Renal pelvis (tissue), 4 donors: Measurements from ENCODE around the gene XIRP2. TPM values are rescaled to one million over a fixed set of nuclear protein-coding genes. Genes with fewer than 3 reads are reported as not detected.

Experiments used
- DNase-seq: peaks from one replicate; pipeline ENCODE4 v3.0.0-alpha.2; 2013
- polyA plus RNA-seq, 3 donors: library from polyadenylated mRNA; unstranded; fragments of 120-200 nt; gene quantifications; one replicate each; pipeline ENCODE4 v1.2.1, GENCODE V29; 2013; ENCODE audit not compliant: insufficient read length in 3 of 3

Gene XIRP2
- polyA plus RNA-seq, 3 donors: 0.12 to 0.20 TPM; not detected in 1

GRCh38 chr2:166926657-166927056, 38.4 kb downstream of the XIRP2 start:
- DNase-seq: no peak

GRCh38 chr2:166932032-166932431, 43.8 kb downstream of the XIRP2 start:
- no peak for DNase-seq

GRCh38 chr2:166934817-166935216, 46.5 kb downstream of the XIRP2 start:
- no peak for DNase-seq

- no peak for DNase-seq
Observed at GRCh38 chr2:166942377-166942776, 54.1 kb downstream of the XIRP2 start.

GRCh38 chr2:166944909-166945308, 56.6 kb downstream of the XIRP2 start:
- no peak for DNase-seq

GRCh38 chr2:166957686-166958085, 69.4 kb downstream of the XIRP2 start:
- DNase-seq: peak; percentile 14

- DNase-seq: peak; percentile 8
Observed at GRCh38 chr2:166958986-166959481, 70.8 kb downstream of the XIRP2 start.

- DNase-seq: no peak
Observed at GRCh38 chr2:166959556-166959955, 71.3 kb downstream of the XIRP2 start.

- no peak for DNase-seq
Observed at GRCh38 chr2:166960702-166961270, 72.5 kb downstream of the XIRP2 start.

- DNase-seq: no peak
Observed at GRCh38 chr2:166961933-166962332, 73.7 kb downstream of the XIRP2 start.

- DNase-seq: no peak
Observed at GRCh38 chr2:166969486-166969885, 81.2 kb downstream of the XIRP2 start.

GRCh38 chr2:166972002-166972401, 83.7 kb downstream of the XIRP2 start:
- DNase-seq: no peak

GRCh38 chr2:166972418-166972817, 84.1 kb downstream of the XIRP2 start:
- no peak for DNase-seq

GRCh38 chr2:166984188-166984587, 95.9 kb downstream of the XIRP2 start:
- no peak for DNase-seq

- no peak for DNase-seq
Observed at GRCh38 chr2:166984797-166985196, 96.5 kb downstream of the XIRP2 start.

GRCh38 chr2:166994588-166995336, 106.5 kb downstream of the XIRP2 start:
- DNase-seq: no peak

GRCh38 chr2:166996465-166996864, 108.2 kb downstream of the XIRP2 start:
- DNase-seq: no peak

- DNase-seq: no peak
Observed at GRCh38 chr2:167001165-167001564, 112.9 kb downstream of the XIRP2 start.

- DNase-seq: no peak
Observed at GRCh38 chr2:167005096-167005495, 116.8 kb downstream of the XIRP2 start.

GRCh38 chr2:167013227-167013626, 124.9 kb downstream of the XIRP2 start:
- no peak for DNase-seq

GRCh38 chr2:167015806-167016205, 127.5 kb downstream of the XIRP2 start:
- no peak for DNase-seq

- DNase-seq: no peak
Observed at GRCh38 chr2:167017021-167017420, 128.7 kb downstream of the XIRP2 start.

- DNase-seq: no peak
Observed at GRCh38 chr2:167018590-167018989, 130.3 kb downstream of the XIRP2 start.

- DNase-seq: no peak
Observed at GRCh38 chr2:167028503-167028902, 140.2 kb downstream of the XIRP2 start.
